ENCODE data around the gene CYB561. TPM values are rescaled to one million over a fixed set of nuclear protein-coding genes. Genes with fewer than 3 reads are reported as not detected.

The CYB561 gene
- total RNA-seq, 1 donor from 2014 or later = 8.1 TPM

GRCh38 chr17:63390090-63390489 lies 56.0 kb downstream of the CYB561 start:
- Histone ChIP-seq H3K27me3 (ENCODE audit: insufficient read depth, low read length) (no peaks in the 10 kb centered on the region), H4K20me1 (ENCODE audit: insufficient read depth, low read length) (no peaks in the 10 kb centered on the region), H2AFZ (ENCODE audit: low read depth, low read length) (no peak overlapping the region), H3K4me3 (ENCODE audit: insufficient read depth, low read depth, low read length) (no peak overlapping the region), H3K9ac (ENCODE audit: low read length) (no peak overlapping the region), H3K4me1 (ENCODE audit: insufficient read depth, low read length) (peaks cover 4% of the 10 kb centered on the region), H3K27ac (ENCODE audit: low read depth, low read length) (no peak overlapping the region), H3K79me2 (ENCODE audit: insufficient read depth, low read length) (no peaks in the 10 kb centered on the region), H3K36me3 (ENCODE audit: insufficient read depth, low read length) (peaks cover 9% of the 10 kb centered on the region), H3K9me3 (ENCODE audit: insufficient read depth, low read depth, low read length) (no peaks in the 10 kb centered on the region), H3K4me2 (ENCODE audit: low read length) (no peak overlapping the region)
- H3K27me3 Mint-ChIP-seq (ENCODE audit: low read depth, unreplicated experiment) = no peaks in the 10 kb centered on the region
- no peak overlapping the region for H3K27ac Mint-ChIP-seq (ENCODE audit: unreplicated experiment)
- peaks cover 8% of the 10 kb centered on the region for H3K36me3 Mint-ChIP-seq (ENCODE audit: low read depth, unreplicated experiment)
- TF ChIP-seq EZH2 (IDR thresholded peaks at IDR 0.05; ENCODE audit: insufficient read depth, low read length) (no peak), CTCF (IDR thresholded peaks at IDR 0.05; ENCODE audit: insufficient read depth, low read depth, low read length) (no peak)
- no peak for DNase-seq (ENCODE audit: low read depth)
- FAIRE-seq = no peak
- H3K4me1 Mint-ChIP-seq (ENCODE audit: low read depth, unreplicated experiment) = no peaks in the 10 kb centered on the region
- no peak overlapping the region for H3K4me3 Mint-ChIP-seq (ENCODE audit: unreplicated experiment)
- H3K9me3 Mint-ChIP-seq (ENCODE audit: unreplicated experiment) = no peaks in the 10 kb centered on the region

- no peaks in the 10 kb centered on the region for H3K27me3 ChIP-seq (ENCODE audit: insufficient read depth, low read length)
- H3K27me3 Mint-ChIP-seq (ENCODE audit: low read depth, unreplicated experiment) = no peaks in the 10 kb centered on the region
- H3K27ac ChIP-seq (ENCODE audit: low read depth, low read length) = no peak overlapping the region
- H2AFZ ChIP-seq (ENCODE audit: low read depth, low read length) = no peak overlapping the region
- no peak overlapping the region for H3K4me2 ChIP-seq (ENCODE audit: low read length)
- no peaks in the 10 kb centered on the region for H3K9me3 Mint-ChIP-seq (ENCODE audit: unreplicated experiment)
- no peak overlapping the region for H3K27ac Mint-ChIP-seq (ENCODE audit: unreplicated experiment)
- peaks cover 4% of the 10 kb centered on the region for H4K20me1 ChIP-seq (ENCODE audit: insufficient read depth, low read length)
- TF ChIP-seq EZH2 (IDR thresholded peaks at IDR 0.05; ENCODE audit: insufficient read depth, low read length) (no peak), CTCF (IDR thresholded peaks at IDR 0.05; ENCODE audit: insufficient read depth, low read depth, low read length) (no peak)
- no peaks in the 10 kb centered on the region for H3K79me2 ChIP-seq (ENCODE audit: insufficient read depth, low read length)
- peaks cover 9% of the 10 kb centered on the region for H3K36me3 ChIP-seq (ENCODE audit: insufficient read depth, low read length)
- H3K9ac ChIP-seq (ENCODE audit: low read length) = no peak overlapping the region
- no peak overlapping the region for H3K4me3 ChIP-seq (ENCODE audit: insufficient read depth, low read depth, low read length)
- no peaks in the 10 kb centered on the region for H3K9me3 ChIP-seq (ENCODE audit: insufficient read depth, low read depth, low read length)
- H3K36me3 Mint-ChIP-seq (ENCODE audit: low read depth, unreplicated experiment) = peaks cover 8% of the 10 kb centered on the region
- FAIRE-seq (no peak), DNase-seq (ENCODE audit: low read depth) (no peak)
- peaks cover 6% of the 10 kb centered on the region for H3K4me1 Mint-ChIP-seq (ENCODE audit: low read depth, unreplicated experiment)
- H3K4me1 ChIP-seq (ENCODE audit: insufficient read depth, low read length) = peaks cover 6% of the 10 kb centered on the region
- H3K4me3 Mint-ChIP-seq (ENCODE audit: unreplicated experiment) = no peak overlapping the region
These were observed 58.3 kb downstream of the CYB561 start for GRCh38 chr17:63387656-63388340.

- Mint-ChIP-seq H3K9me3 (ENCODE audit: unreplicated experiment) (peaks cover 4% of the 10 kb centered on the region), H3K36me3 (ENCODE audit: low read depth, unreplicated experiment) (peaks cover 7% of the 10 kb centered on the region), H3K27me3 (ENCODE audit: low read depth, unreplicated experiment) (no peaks in the 10 kb centered on the region), H3K4me1 (ENCODE audit: low read depth, unreplicated experiment) (peaks cover 21% of the 10 kb centered on the region), H3K27ac (ENCODE audit: unreplicated experiment) (peak overlapping the region; percentile 53), H3K4me3 (ENCODE audit: unreplicated experiment) (no peak overlapping the region)
- Histone ChIP-seq H3K27ac (ENCODE audit: low read depth, low read length) (no peak overlapping the region), H4K20me1 (ENCODE audit: insufficient read depth, low read length) (peaks cover 10% of the 10 kb centered on the region), H2AFZ (ENCODE audit: low read depth, low read length) (no peak overlapping the region), H3K79me2 (ENCODE audit: insufficient read depth, low read length) (no peaks in the 10 kb centered on the region), H3K4me1 (ENCODE audit: insufficient read depth, low read length) (peaks cover 12% of the 10 kb centered on the region), H3K4me3 (ENCODE audit: insufficient read depth, low read depth, low read length) (no peak overlapping the region), H3K4me2 (ENCODE audit: low read length) (peak overlapping the region; percentile 33), H3K9ac (ENCODE audit: low read length) (no peak overlapping the region), H3K9me3 (ENCODE audit: insufficient read depth, low read depth, low read length) (no peaks in the 10 kb centered on the region), H3K27me3 (ENCODE audit: insufficient read depth, low read length) (no peaks in the 10 kb centered on the region), H3K36me3 (ENCODE audit: insufficient read depth, low read length) (peaks cover 6% of the 10 kb centered on the region)
- FAIRE-seq (peak; percentile 41), DNase-seq (ENCODE audit: low read depth) (peak; percentile 39)
- TF ChIP-seq CTCF (IDR thresholded peaks at IDR 0.05; ENCODE audit: insufficient read depth, low read depth, low read length) (no peak), EZH2 (IDR thresholded peaks at IDR 0.05; ENCODE audit: insufficient read depth, low read length) (no peak)
These were observed 63.3 kb downstream of the CYB561 start for GRCh38 chr17:63382826-63383225.
